ENCODE data around the gene RCBTB2. TPM values are rescaled to one million over a fixed set of nuclear protein-coding genes. Genes with fewer than 3 reads are reported as not detected.

The RCBTB2 gene
- total and polyA plus RNA-seq, 2 experiments from 2014 or later, result 8.0 to 9.1 TPM

GRCh38 chr13:48563626-48564025 lies 30.7 kb upstream of the RCBTB2 start:
- no peak overlapping the region for H3K9ac ChIP-seq
- TF ChIP-seq EZH2phosphoT487 (IDR thresholded peaks at IDR 0.05; ENCODE audit: insufficient read depth, low read depth) (no peak), EZH2 (IDR thresholded peaks at IDR 0.05; ENCODE audit: insufficient read depth, poor library complexity, severe bottlenecking) (no peak)
- H3K9me3 ChIP-seq (ENCODE audit: low read depth), result no peaks in the 10 kb centered on the region
- H3K9me2 ChIP-seq (ENCODE audit: insufficient read depth), result peaks cover 3% of the 10 kb centered on the region; the same call in 1 of the 2 replicates
- no peak overlapping the region for H3K27ac ChIP-seq
- in situ Hi-C loops (cut with MboI), result no loop called here
- H3K27me3 ChIP-seq (replicated peaks; ENCODE audit: insufficient read depth), result no peaks in the 10 kb centered on the region
- H2AFZ ChIP-seq, result no peak overlapping the region
- H3K36me3 ChIP-seq (ENCODE audit: low read depth), result no peaks in the 10 kb centered on the region
- DNase-seq, result no peak
- H3F3A ChIP-seq (ENCODE audit: insufficient read depth), result peaks cover 24% of the 10 kb centered on the region
- H4K20me1 ChIP-seq (ENCODE audit: insufficient read depth), result no peaks in the 10 kb centered on the region
- H3K79me2 ChIP-seq (ENCODE audit: insufficient read depth), result no peaks in the 10 kb centered on the region
- H3K4me3 ChIP-seq, result no peak overlapping the region
- no peak overlapping the region for H3K4me2 ChIP-seq (ENCODE audit: unreplicated experiment)
- H3K4me1 ChIP-seq (ENCODE audit: insufficient read depth), result peaks cover 18% of the 10 kb centered on the region

DNA sequence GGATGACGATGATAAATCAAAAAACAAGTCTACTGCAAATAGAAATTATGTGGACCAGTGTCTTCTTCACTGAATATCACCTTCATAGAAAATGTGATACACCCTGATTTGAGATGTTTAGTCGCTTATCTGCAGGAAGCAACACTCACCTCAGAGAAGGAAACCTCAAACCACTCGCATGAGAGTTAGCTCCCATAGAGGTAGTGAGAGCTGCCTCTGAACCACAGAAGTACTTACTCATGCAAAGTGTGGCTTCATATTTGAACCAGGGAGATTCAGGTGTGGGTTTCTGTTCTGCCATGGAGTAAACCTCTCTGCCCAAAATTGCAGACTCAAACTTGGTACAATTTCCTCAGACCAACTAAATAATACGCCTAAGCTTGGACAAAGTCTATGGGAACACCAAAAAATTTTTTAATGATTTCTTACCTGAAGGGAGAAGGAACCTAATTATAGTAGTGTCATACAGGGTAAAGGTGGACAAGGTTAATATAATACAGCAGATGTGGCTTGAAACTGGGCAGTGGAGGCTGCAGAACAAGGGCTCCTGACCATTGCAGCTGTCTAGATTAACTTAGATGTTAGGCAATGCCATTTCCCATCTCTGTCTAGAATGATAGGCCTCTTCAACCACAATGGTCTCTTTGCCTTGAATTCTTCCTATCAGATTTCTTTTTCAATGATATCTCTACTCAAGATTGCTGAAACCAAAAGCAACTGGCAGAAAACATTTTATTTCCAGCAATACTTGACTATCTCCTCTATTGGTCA lies 29.6 kb upstream of the RCBTB2 start:
- H2AFZ ChIP-seq, result no peak overlapping the region
- peaks cover 8% of the 10 kb centered on the region for H3K4me1 ChIP-seq (ENCODE audit: insufficient read depth)
- no peaks in the 10 kb centered on the region for H3K9me3 ChIP-seq (ENCODE audit: low read depth)
- 92 to 97% methylated on average over 4 of the region's 4 CpGs for WGBS, 2 experiments (ENCODE audit: low coverage in 1 of 2, low lambda C conversion rate in 2 of 2, missing lambda C conversion rate in 2 of 2)
- in situ Hi-C loops (cut with MboI), result no loop called here
- TF ChIP-seq EZH2phosphoT487 (IDR thresholded peaks at IDR 0.05; ENCODE audit: insufficient read depth, low read depth) (no peak), EZH2 (IDR thresholded peaks at IDR 0.05; ENCODE audit: insufficient read depth, poor library complexity, severe bottlenecking) (no peak)
- H4K20me1 ChIP-seq (ENCODE audit: insufficient read depth), result no peaks in the 10 kb centered on the region
- peaks cover 5% of the 10 kb centered on the region; the same call in 1 of the 2 replicates for H3K9me2 ChIP-seq (ENCODE audit: insufficient read depth)
- no peak overlapping the region for H3K4me3 ChIP-seq
- no peaks in the 10 kb centered on the region for H3K27me3 ChIP-seq (replicated peaks; ENCODE audit: insufficient read depth)
- H3K9ac ChIP-seq, result no peak overlapping the region
- no peak overlapping the region for H3K4me2 ChIP-seq (ENCODE audit: unreplicated experiment)
- DNase-seq, result no peak
- H3F3A ChIP-seq (ENCODE audit: insufficient read depth), result peaks cover 16% of the 10 kb centered on the region
- H3K27ac ChIP-seq, result no peak overlapping the region
- no peaks in the 10 kb centered on the region for H3K79me2 ChIP-seq (ENCODE audit: insufficient read depth)
- no peaks in the 10 kb centered on the region for H3K36me3 ChIP-seq (ENCODE audit: low read depth)

DNA sequence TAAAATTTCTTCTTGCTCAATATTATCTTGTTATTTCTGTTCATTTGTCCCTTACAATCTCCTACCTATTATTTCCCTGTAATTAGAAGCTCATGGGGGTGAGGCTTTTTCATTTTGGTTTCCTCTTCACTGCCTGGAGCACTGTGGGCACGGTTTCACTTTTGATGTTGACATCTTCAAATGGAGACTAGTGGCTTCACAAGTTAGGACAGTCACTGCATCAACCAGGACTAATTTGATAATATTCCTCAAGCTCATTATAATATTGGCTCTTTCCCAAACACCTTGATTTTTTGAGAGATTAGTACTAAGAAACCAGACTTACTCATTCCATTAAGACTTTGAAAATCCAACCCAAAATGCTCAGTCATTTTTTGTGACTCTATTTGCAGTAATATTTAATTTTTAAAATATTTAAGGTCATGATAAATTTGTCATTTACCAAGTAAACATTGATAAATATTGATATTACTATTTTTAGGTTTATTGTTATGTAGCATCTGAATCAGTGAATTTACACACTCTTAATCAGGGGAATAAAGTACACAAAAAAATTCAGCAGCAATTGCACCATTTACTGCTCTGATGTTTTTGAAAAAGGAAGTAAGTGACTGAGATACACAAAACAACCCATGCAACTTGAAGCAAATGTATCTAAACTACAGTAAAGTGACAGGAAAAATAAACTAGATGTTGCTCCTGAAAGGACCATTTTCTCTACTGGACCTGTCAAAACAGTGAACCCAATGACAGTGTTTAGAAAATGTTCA lies 28.8 kb upstream of the RCBTB2 start:
- H2AFZ ChIP-seq, result no peak overlapping the region

GRCh38 chr13:48560657-48561337 lies 27.9 kb upstream of the RCBTB2 start:
- Histone ChIP-seq H3K9me3 (ENCODE audit: low read depth) (no peaks in the 10 kb centered on the region), H3K9me2 (ENCODE audit: insufficient read depth) (peaks cover 5% of the 10 kb centered on the region; the same call in 1 of the 2 replicates), H3F3A (ENCODE audit: insufficient read depth) (peaks cover 11% of the 10 kb centered on the region), H3K4me2 (ENCODE audit: unreplicated experiment) (no peak overlapping the region), H3K4me1 (ENCODE audit: insufficient read depth) (peaks cover 7% of the 10 kb centered on the region; the same call in 1 of the 2 replicates), H2AFZ (no peak overlapping the region), H3K79me2 (ENCODE audit: insufficient read depth) (no peaks in the 10 kb centered on the region), H3K9ac (no peak overlapping the region), H3K27me3 (replicated peaks; ENCODE audit: insufficient read depth) (no peaks in the 10 kb centered on the region), H4K20me1 (ENCODE audit: insufficient read depth) (no peaks in the 10 kb centered on the region), H3K36me3 (ENCODE audit: low read depth) (no peaks in the 10 kb centered on the region), H3K4me3 (no peak overlapping the region), H3K27ac (no peak overlapping the region)
- in situ Hi-C loops (cut with MboI), result no loop called here
- DNase-seq, result no peak
- TF ChIP-seq EZH2 (IDR thresholded peaks at IDR 0.05; ENCODE audit: insufficient read depth, poor library complexity, severe bottlenecking) (no peak), EZH2phosphoT487 (IDR thresholded peaks at IDR 0.05; ENCODE audit: insufficient read depth, low read depth) (no peak)
- 86 to 88% methylated on average over 9 of the region's 9 CpGs for WGBS, 2 experiments (ENCODE audit: low coverage in 1 of 2, low lambda C conversion rate in 2 of 2, missing lambda C conversion rate in 2 of 2)

More for the DNA sequence above, 28.8 kb upstream of the RCBTB2 start:
- 45 to 57% methylated on average over 1 of the region's 1 CpG for WGBS, 2 experiments (ENCODE audit: low coverage in 1 of 2, low lambda C conversion rate in 2 of 2, missing lambda C conversion rate in 2 of 2)
- peaks cover 5% of the 10 kb centered on the region; the same call in 1 of the 2 replicates for H3K9me2 ChIP-seq (ENCODE audit: insufficient read depth)
- H3K4me3 ChIP-seq, result no peak overlapping the region
- no peak for DNase-seq
- H3K9ac ChIP-seq, result no peak overlapping the region
- in situ Hi-C loops (cut with MboI), result no loop called here
- no peaks in the 10 kb centered on the region for H3K79me2 ChIP-seq (ENCODE audit: insufficient read depth)
- H3K9me3 ChIP-seq (ENCODE audit: low read depth), result no peaks in the 10 kb centered on the region
- H3K27ac ChIP-seq, result no peak overlapping the region
- no peaks in the 10 kb centered on the region for H3K36me3 ChIP-seq (ENCODE audit: low read depth)
- H3K4me1 ChIP-seq (ENCODE audit: insufficient read depth), result peaks cover 7% of the 10 kb centered on the region; the same call in 1 of the 2 replicates
- peaks cover 11% of the 10 kb centered on the region for H3F3A ChIP-seq (ENCODE audit: insufficient read depth)
- H4K20me1 ChIP-seq (ENCODE audit: insufficient read depth), result no peaks in the 10 kb centered on the region
- H3K27me3 ChIP-seq (replicated peaks; ENCODE audit: insufficient read depth), result no peaks in the 10 kb centered on the region
- no peak overlapping the region for H3K4me2 ChIP-seq (ENCODE audit: unreplicated experiment)
- TF ChIP-seq EZH2phosphoT487 (IDR thresholded peaks at IDR 0.05; ENCODE audit: insufficient read depth, low read depth) (no peak), EZH2 (IDR thresholded peaks at IDR 0.05; ENCODE audit: insufficient read depth, poor library complexity, severe bottlenecking) (no peak)

Data from GM23248 (cell line).